K562 (cell line): ENCODE results near the gene NAT8L. TPM values are rescaled to one million over a fixed set of nuclear protein-coding genes. Genes with fewer than 3 reads are reported as not detected.

Source experiments
- ATAC-seq: fragments of 200-7000 bp; cut with Tn5 transposase; 3 replicates; pipeline ENCODE4 v1.9.1; 2020; ENCODE audit warnings: moderate library complexity
- BruUV-seq: library from RNA; stranded (reverse); fragments of 400-500 nt; replicated peaks from 2 replicates; lab custom pipeline; 2021; lab: Mats Ljungman, UMichigan
- CTCF ChIA-PET: fragments of 300-600 bp; formaldehyde crosslinking; extraction: SDS; loops from one replicate; lab custom pipeline; 2021; ENCODE audit warnings: low intra/inter-chr PET ratio; lab: Yijun Ruan, JAX
- POLR2A ChIA-PET: fragments of 300-600, 350-650 bp; sonication (Branson Sonifier 250); formaldehyde crosslinking; extraction: SDS; loops from one replicate; lab custom pipeline; 2021; ENCODE audit warnings: antibody characterized with exemption, inconsistent platforms; lab: Yijun Ruan, JAX
- DNase-seq, 4 experiments: peaks; one replicate each; pipeline versions ENCODE4 v3.0.0 to v3.0.0-alpha.2; 2011 to 2018; ENCODE audit warnings: low spot score in 3 of 4, mixed read lengths in 3 of 4; ENCODE audit errors: extremely low read depth in 1 of 4
- FAIRE-seq: peaks from 2 replicates; lab custom pipeline; 2011; peaks lifted over from hg19 to GRCh38; lab: Jason Lieb, UNC
- H2AFZ ChIP-seq: 2 replicates; pipeline ENCODE4 v1.6.0; 2011; ENCODE audit warnings: low read depth, low read length, control low read depth, inconsistent platforms
- H3K27ac ChIP-seq: fragments of 200-600 bp; 3 replicates; pipeline ENCODE4 v1.8.0; 2011; ENCODE audit warnings: low read depth, mild to moderate bottlenecking, control low read depth, inconsistent platforms, low read length, moderate library complexity, mixed read lengths; ENCODE audit errors: extremely low read depth
- H3K27me3 ChIP-seq, 2 experiments: fragments of 300-600 bp in 1 of 2; 2 replicates in 1 of 2; 3 replicates in 1 of 2; pipeline versions ENCODE4 v1.6.0 to v1.8.0; 2011; ENCODE audit warnings: inconsistent platforms in 2 of 2, low read length in 2 of 2, mild to moderate bottlenecking in 1 of 2, mixed read lengths in 1 of 2, moderate library complexity in 1 of 2; ENCODE audit not compliant: control insufficient read depth in 2 of 2, insufficient read depth in 2 of 2
- H3K36me3 ChIP-seq: fragments of 300-600 bp; 3 replicates; pipeline ENCODE4 v1.8.0; 2011; ENCODE audit warnings: mild to moderate bottlenecking, low read length, inconsistent platforms; ENCODE audit not compliant: control insufficient read depth, insufficient read depth
- H3K4me1 ChIP-seq, 2 experiments: fragments of 200-600 bp in 1 of 2; replicated peaks in 1 of 2; 2 replicates in 1 of 2; 3 replicates in 1 of 2; pipeline versions ENCODE4 v1.5.1 to v1.8.0; 2011; ENCODE audit warnings: inconsistent platforms in 2 of 2, low read length in 2 of 2, mild to moderate bottlenecking in 1 of 2, mixed read lengths in 1 of 2, moderate library complexity in 1 of 2; ENCODE audit not compliant: control insufficient read depth in 2 of 2, insufficient read depth in 2 of 2
- H3K4me2 ChIP-seq: 2 replicates; pipeline ENCODE4 v1.6.1; 2011; ENCODE audit warnings: low read length, control low read depth, inconsistent platforms, mixed read lengths; ENCODE audit not compliant: insufficient read depth
- H3K4me3 ChIP-seq: fragments of 200-600 bp; sonication (generic), shearing (Covaris generic); 2 replicates; pipeline ENCODE4 v1.5.1; 2016; ENCODE audit warnings: control low read depth, inconsistent platforms
- H3K79me2 ChIP-seq: fragments of 200-600 bp; 3 replicates; pipeline ENCODE4 v1.8.0; 2011; ENCODE audit warnings: low read length, inconsistent platforms; ENCODE audit not compliant: control insufficient read depth, insufficient read depth
- H3K9ac ChIP-seq, 2 experiments: 2 replicates each; pipeline versions ENCODE4 v1.6.0 to v1.6.1; 2011; ENCODE audit warnings: low read depth in 2 of 2, low read length in 2 of 2, control low read depth in 1 of 2, inconsistent platforms in 1 of 2, mild to moderate bottlenecking in 1 of 2, mixed read lengths in 1 of 2; ENCODE audit not compliant: insufficient read depth in 1 of 2
- H3K9me1 ChIP-seq: one replicate; pipeline ENCODE4 v1.6.0; 2011; ENCODE audit warnings: inconsistent platforms, mild to moderate bottlenecking, low read length, moderate library complexity; ENCODE audit not compliant: control insufficient read depth, insufficient read depth
- H3K9me3 ChIP-seq: replicated peaks from 2 replicates; pipeline ENCODE4 v1.5.1; 2011; ENCODE audit warnings: low read depth, low read length, inconsistent platforms; ENCODE audit not compliant: control insufficient read depth, insufficient read depth
- H4K20me1 ChIP-seq: replicated peaks from 2 replicates; pipeline ENCODE4 v1.6.1; 2011; ENCODE audit warnings: low read length, inconsistent platforms, mixed read lengths; ENCODE audit not compliant: control insufficient read depth, insufficient read depth
- ARID4B ChIP-seq: sonication (generic); formaldehyde crosslinking; IDR thresholded peaks from 2 replicates; pipeline ENCODE4 v1.8.0; 2022; ENCODE audit warnings: mild to moderate bottlenecking, missing genetic modification reagents
- BMI1 ChIP-seq: fragments of 150-350 bp; IDR thresholded peaks from 2 replicates; pipeline ENCODE4 v1.6.1; 2014; ENCODE audit warnings: low read length
- BRD4 ChIP-seq: fragments of 200-600 bp; sonication (generic); IDR thresholded peaks from 2 replicates; pipeline ENCODE4 v1.6.1; 2017; ENCODE audit warnings: inconsistent platforms
- CTCFL ChIP-seq: IDR thresholded peaks from 2 replicates; pipeline ENCODE4 v1.6.1; 2011; ENCODE audit warnings: borderline replicate concordance, low read depth, mild to moderate bottlenecking, moderate library complexity, low read length; ENCODE audit not compliant: insufficient read depth, poor library complexity, severe bottlenecking
- FOXJ3 ChIP-seq: sonication (generic); formaldehyde crosslinking; IDR thresholded peaks from 2 replicates; pipeline ENCODE4 v1.4.0; 2020; ENCODE audit warnings: mild to moderate bottlenecking, missing genetic modification reagents
- IFI16 ChIP-seq: fragments of 250-450 bp; sonication (Bioruptor Pico); IDR thresholded peaks from 2 replicates; pipeline ENCODE4 v2.1.2; 2022; ENCODE audit warnings: mild to moderate bottlenecking, inconsistent platforms
- JUND ChIP-seq, 2 experiments: IDR thresholded peaks; 2 replicates in 1 of 2; 3 replicates in 1 of 2; pipeline ENCODE4 v1.6.1; 2011; ENCODE audit warnings: borderline replicate concordance in 2 of 2, low read depth in 2 of 2, low read length in 2 of 2, improper control_type of control experiment in 1 of 2, missing biosample characterization in 1 of 2, missing genetic modification characterization in 1 of 2, missing genetic modification reagents in 1 of 2
- MAFG ChIP-seq: fragments of 450-650 bp; conservative IDR thresholded peaks from 2 replicates; pipeline ENCODE4 v1.6.1; 2016; ENCODE audit warnings: missing genetic modification characterization, missing compliant biosample characterization
- NEUROD1 ChIP-seq: fragments of 150-350 bp; IDR thresholded peaks from 2 replicates; pipeline ENCODE4 v1.6.1; 2014; ENCODE audit warnings: borderline replicate concordance, low read length, low read depth; ENCODE audit not compliant: partially characterized antibody
- OTX1 ChIP-seq: fragments of 450-650 bp; formaldehyde crosslinking; IDR thresholded peaks from 2 replicates; pipeline ENCODE4 v1.4.0; 2022; ENCODE audit warnings: mild to moderate bottlenecking
- POLR2AphosphoS2 ChIP-seq: IDR thresholded peaks from 2 replicates; pipeline ENCODE4 v1.6.1; 2012; ENCODE audit warnings: low read length, improper control_type of control experiment
- SRSF7 ChIP-seq: fragments of 200-400 bp; formaldehyde crosslinking; optimal IDR thresholded peaks from 2 replicates; pipeline ENCODE3; 2017; ENCODE audit warnings: mild to moderate bottlenecking, low read depth, low read length
- ZBTB17 ChIP-seq: fragments of 450-650 bp; formaldehyde crosslinking; IDR thresholded peaks from 2 replicates; pipeline ENCODE4 v1.4.0; 2020; ENCODE audit warnings: mild to moderate bottlenecking
- ZBTB5 ChIP-seq: fragments of 450-650 bp; IDR thresholded peaks from 2 replicates; pipeline ENCODE4 v1.6.1; 2017; ENCODE audit warnings: antibody characterized with exemption
- ZNF696 ChIP-seq: fragments of 250-450 bp; sonication (Bioruptor Pico); conservative IDR thresholded peaks from 2 replicates; pipeline ENCODE4 v1.4.0; 2020; ENCODE audit warnings: mild to moderate bottlenecking, moderate library complexity
- WGBS: fragments of 100-300 bp; shearing (Covaris generic); methylation state at CpG from one replicate; pipeline ENCODE4 v1.1.6; 2016; ENCODE audit warnings: low coverage, mixed read lengths; ENCODE audit not compliant: insufficient coverage; ENCODE audit errors: missing lambda C conversion rate; 5-methylcytosine and 5-hydroxymethylcytosine counted together
- in situ Hi-C: fragments of 300-500 bp; cut with MboI; formaldehyde crosslinking; loops from 4 replicates; pipeline ENCODE4 v1.15.0; 2018; ENCODE audit warnings: inconsistent platforms, mixed read lengths
- intact Hi-C: fragments of 100-400 bp; cut with micrococcal nuclease; formaldehyde crosslinking; loops from 2 replicates; pipeline ENCODE4 v1.14.2; 2022
- polyA plus RNA-seq, 8 experiments: library from polyadenylated mRNA; depleted of rRNA in 4 of 8; stranded (reverse) in 5 of 8; unstranded in 3 of 8; fragments of >200 nt; fragmentation: Nextera tagmentation in 2 of 8; fragmentation: Illumina TruSeq in 1 of 8; extraction: Ambion mirVana in 2 of 8; extraction: Trizol in 1 of 8; gene quantifications; 2 replicates each; pipeline versions ENCODE4 v1.2.1 to v1.2.3, GENCODE V29; 2011 to 2014; ENCODE audit warnings: inconsistent platforms in 1 of 8, missing spikeins in 1 of 8
- total RNA-seq, 7 experiments: library from RNA; depleted of rRNA in 6 of 7; stranded (reverse); fragments of >200 nt in 6 of 7; fragmentation: Illumina TruSeq in 2 of 7; extraction: Trizol in 2 of 7; gene quantifications; 2 replicates each; pipeline versions ENCODE4 v1.2.1 to v1.2.3, GENCODE V29; 2011 to 2021; ENCODE audit warnings: low replicate concordance in 1 of 7

The NAT8L gene
- total and polyA plus RNA-seq, 9 of the 15 experiments (the other 6 are each of a cell fraction or from before 2014, with no cell fraction given): 0.06 to 11.0 (median 1.5) TPM

- FAIRE-seq (no peak), DNase-seq (no peak), ATAC-seq (no peak)
- H4K20me1 ChIP-seq: no peaks in the 10 kb centered on the region
- no peaks in the 10 kb centered on the region for H3K9me1 ChIP-seq
- in situ Hi-C loops (no loop called here), intact Hi-C loops (no loop called here)
- H3K79me2 ChIP-seq: no peaks in the 10 kb centered on the region
- peaks cover 27 to 63% of the 10 kb centered on the region in 2 experiments; a peak in 4 of 5 replicates for H3K27me3 ChIP-seq
- H3K27ac ChIP-seq: no peak overlapping the region
- WGBS: 0% methylated on average over 8 of the region's 8 CpGs
- BruUV-seq: no TSS peak
- no peaks in the 10 kb centered on the region for H3K36me3 ChIP-seq
- peaks cover 0 to 4% of the 10 kb centered on the region in 2 experiments; a peak in 1 of 5 replicates for H3K4me1 ChIP-seq
- no peak overlapping the region for H3K4me2 ChIP-seq
- no peak overlapping the region for H3K9ac ChIP-seq
- H2AFZ ChIP-seq: no peak overlapping the region
- POLR2A ChIA-PET: no interaction called here
- no peaks in the 10 kb centered on the region for H3K9me3 ChIP-seq
- CTCF ChIA-PET: no interaction called here
- H3K4me3 ChIP-seq: no peak overlapping the region
- no peak for TF ChIP-seq ZBTB17 (CRISPR knock-in tag)
- no peak for TF ChIP-seq NEUROD1
- no peak for TF ChIP-seq ZNF696
- TF ChIP-seq IFI16: no peak
- no peak for TF ChIP-seq ARID4B (CRISPR knock-in tag)
- no peak for TF ChIP-seq JUND (IDR thresholded peaks at IDR 0.05; ENCODE audit: borderline replicate concordance, low read depth, low read length)
- no peak for TF ChIP-seq JUND (tag; IDR thresholded peaks at IDR 0.05; ENCODE audit: borderline replicate concordance, low read depth, low read length)
- no peak for TF ChIP-seq MAFG (tag)
- no peak for TF ChIP-seq BMI1
- TF ChIP-seq ZBTB5: no peak
- no peak for TF ChIP-seq OTX1 (CRISPR knock-in tag)
- TF ChIP-seq CTCFL: no peak
- TF ChIP-seq BRD4: no peak
- TF ChIP-seq POLR2AphosphoS2: no peak
- no peak for TF ChIP-seq SRSF7
- TF ChIP-seq FOXJ3 (CRISPR knock-in tag): no peak
These were observed 26.4 kb downstream of the NAT8L start for GRCh38 chr4:2085496-2085901.
